ENCODE measurements around the gene GRAMD1A. TPM values are rescaled to one million over a fixed set of nuclear protein-coding genes. Genes with fewer than 3 reads are reported as not detected.

Gene GRAMD1A
- polyA plus RNA-seq, 1 donor from 2014 or later: 19.0 TPM

- peaks cover 28% of the 10 kb centered on the region for H3K9me3 ChIP-seq (ENCODE audit: low read length)
- no peak overlapping the region for H3K9ac ChIP-seq (ENCODE audit: low read length)
- no peaks in the 10 kb centered on the region for H3K27me3 ChIP-seq (ENCODE audit: insufficient read depth, low read depth, low read length)
- no peak overlapping the region for H2AFZ ChIP-seq (ENCODE audit: low read depth, low read length)
- H3K79me2 ChIP-seq (replicated peaks; ENCODE audit: insufficient read depth, low read length): peaks cover 3% of the 10 kb centered on the region
- TF ChIP-seq MXI1 (conservative IDR thresholded peaks at IDR 0.05; ENCODE audit: poor library complexity, severe bottlenecking) (no peak), TAF1 (IDR thresholded peaks at IDR 0.05; ENCODE audit: low read depth) (no peak), POLR2AphosphoS5 (IDR thresholded peaks at IDR 0.05) (no peak), CTCF (IDR thresholded peaks at IDR 0.05; ENCODE audit: poor library complexity, severe bottlenecking) (no peak), EZH2 (IDR thresholded peaks at IDR 0.05; ENCODE audit: borderline replicate concordance, insufficient read depth, low read length, poor library complexity, severe bottlenecking) (no peak), RAD21 (conservative IDR thresholded peaks at IDR 0.05) (no peak), EP300 (conservative IDR thresholded peaks at IDR 0.05; ENCODE audit: poor library complexity, severe bottlenecking) (no peak), SMC3 (conservative IDR thresholded peaks at IDR 0.05; ENCODE audit: poor library complexity) (no peak), REST (IDR thresholded peaks at IDR 0.05; ENCODE audit: borderline replicate concordance) (no peak)
- no peaks in the 10 kb centered on the region for H4K20me1 ChIP-seq (ENCODE audit: insufficient read depth)
- no peak overlapping the region for H3K4me2 ChIP-seq (ENCODE audit: low read length)
- no peak overlapping the region for H3K27ac ChIP-seq (ENCODE audit: low read length)
- H3K36me3 ChIP-seq (ENCODE audit: insufficient read depth, low read length): peaks cover 35% of the 10 kb centered on the region
- H3K9me2 ChIP-seq (ENCODE audit: insufficient read depth, low read length): no peaks in the 10 kb centered on the region
- H3K4me3 ChIP-seq (ENCODE audit: low read length): no peak overlapping the region
- H3F3A ChIP-seq (ENCODE audit: insufficient read depth, low read length, poor library complexity, severe bottlenecking): no peaks in the 10 kb centered on the region
Measured at GRCh38 chr19:34957830-34958751, 42.0 kb upstream of the GRAMD1A start.

DNA sequence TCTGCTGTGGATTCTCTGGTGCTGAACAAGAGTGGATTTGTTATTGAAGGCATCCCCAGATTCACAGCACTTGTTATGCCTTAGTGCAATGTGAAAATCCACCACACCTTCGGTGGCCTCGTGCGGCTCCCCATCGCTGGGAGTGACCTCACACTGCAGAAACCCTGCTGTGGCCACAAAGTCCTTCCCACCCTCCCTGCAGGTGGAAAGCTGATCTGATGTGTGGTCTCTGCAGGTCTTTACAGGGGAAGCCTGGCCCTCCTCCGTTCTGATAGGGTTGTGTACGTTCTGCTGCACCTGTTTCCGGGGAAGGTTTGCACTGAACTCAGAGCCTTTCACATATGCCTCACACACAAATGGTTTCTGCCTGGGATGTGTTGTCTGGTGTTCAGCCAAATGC is 41.1 kb upstream of the GRAMD1A start:
- no peak for TF ChIP-seq CTCF (IDR thresholded peaks at IDR 0.05; ENCODE audit: poor library complexity, severe bottlenecking)
- no peak for TF ChIP-seq TAF1 (IDR thresholded peaks at IDR 0.05; ENCODE audit: low read depth)
- Histone ChIP-seq H3K9me2 (ENCODE audit: insufficient read depth, low read length) (no peaks in the 10 kb centered on the region), H3K4me3 (ENCODE audit: low read length) (no peak overlapping the region), H3K9ac (ENCODE audit: low read length) (no peak overlapping the region), H3K4me2 (ENCODE audit: low read length) (no peak overlapping the region), H3K9me3 (ENCODE audit: low read length) (peaks cover 28% of the 10 kb centered on the region), H3K36me3 (ENCODE audit: insufficient read depth, low read length) (peaks cover 35% of the 10 kb centered on the region), H3K79me2 (replicated peaks; ENCODE audit: insufficient read depth, low read length) (peaks cover 6% of the 10 kb centered on the region), H3F3A (ENCODE audit: insufficient read depth, low read length, poor library complexity, severe bottlenecking) (no peaks in the 10 kb centered on the region), H2AFZ (ENCODE audit: low read depth, low read length) (no peak overlapping the region), H4K20me1 (ENCODE audit: insufficient read depth) (no peaks in the 10 kb centered on the region), H3K27me3 (ENCODE audit: insufficient read depth, low read depth, low read length) (no peaks in the 10 kb centered on the region), H3K27ac (ENCODE audit: low read length) (no peak overlapping the region)

All from neural cell (in vitro differentiated cells).